PC-3 (cell line): ENCODE results near the gene THRB. TPM values are rescaled to one million over a fixed set of nuclear protein-coding genes. Genes with fewer than 3 reads are reported as not detected.

Source experiments
- ATAC-seq: fragments of 200-7000 bp; cut with Tn5 transposase; 2 replicates; pipeline ENCODE4 v1.9.1; 2020; ENCODE audit warnings: mild to moderate bottlenecking, moderate library complexity
- BruUV-seq: library from RNA; stranded (reverse); fragments of 400-500 nt; replicated peaks from 2 replicates; lab custom pipeline; 2021; lab: Mats Ljungman, UMichigan
- CTCF ChIA-PET: fragments of 300-600 bp; sonication (Branson Sonifier 250); formaldehyde crosslinking; loops from one replicate; lab custom pipeline; 2022; ENCODE audit warnings: antibody characterized with exemption; lab: Charles Lee
- POLR2A ChIA-PET: fragments of 300-600 bp; sonication (Branson Sonifier 250); formaldehyde crosslinking; loops from one replicate; lab custom pipeline; 2022; ENCODE audit warnings: antibody characterized with exemption; ENCODE audit not compliant: unreplicated experiment; lab: Charles Lee
- DNase-seq: peaks from one replicate; pipeline ENCODE4 v3.0.0-alpha.2; 2015
- H2AFZ ChIP-seq: fragments of 300-600 bp; sonication (generic); 2 replicates; pipeline ENCODE4 v1.6.0; 2016; ENCODE audit warnings: antibody characterized with exemption, low read length
- H3F3A ChIP-seq: fragments of 300-600 bp; sonication (generic); one replicate; pipeline ENCODE4 v1.6.0; 2017; ENCODE audit warnings: antibody characterized with exemption, low read length, control low read depth, mild to moderate bottlenecking; ENCODE audit not compliant: unreplicated experiment
- H3K27ac ChIP-seq: fragments of 300-600 bp; sonication (generic); 2 replicates; pipeline ENCODE4 v1.5.1; 2016; ENCODE audit warnings: mild to moderate bottlenecking, low read length
- H3K27me3 ChIP-seq: fragments of 300-600 bp; sonication (generic); 2 replicates; pipeline ENCODE4 v1.6.1; 2016; ENCODE audit warnings: low read length, mixed read lengths
- H3K36me3 ChIP-seq: fragments of 300-600 bp; sonication (generic); 2 replicates; pipeline ENCODE4 v1.6.1; 2016; ENCODE audit warnings: low read depth, mixed run types, low read length, mixed read lengths
- H3K4me1 ChIP-seq: fragments of 300-600 bp; sonication (generic); 2 replicates; pipeline ENCODE4 v1.5.1; 2016; ENCODE audit warnings: low read length; ENCODE audit not compliant: insufficient read depth
- H3K4me2 ChIP-seq: fragments of 300-600 bp; sonication (generic); 2 replicates; pipeline ENCODE4 v1.6.0; 2016; ENCODE audit warnings: low read length
- H3K4me3 ChIP-seq: fragments of 300-600 bp; sonication (generic); 2 replicates; pipeline ENCODE4 v1.5.1; 2016; ENCODE audit warnings: mild to moderate bottlenecking, low read length, mixed read lengths
- H3K79me2 ChIP-seq: fragments of 300-600 bp; sonication (generic); 2 replicates; pipeline ENCODE4 v1.6.1; 2017; ENCODE audit warnings: low read length, mixed read lengths
- H3K9ac ChIP-seq: fragments of 300-600 bp; sonication (generic); 2 replicates; pipeline ENCODE4 v1.6.0; 2016; ENCODE audit warnings: mild to moderate bottlenecking, low read length
- H3K9me2 ChIP-seq: fragments of 300-600 bp; sonication (generic); replicated peaks from 2 replicates; pipeline ENCODE4 v1.6.1; 2016; ENCODE audit warnings: mixed run types, low read length, mixed read lengths
- H3K9me3 ChIP-seq: fragments of 300-600 bp; sonication (generic); 2 replicates; pipeline ENCODE4 v1.6.1; 2016; ENCODE audit warnings: low read length, mixed read lengths
- H4K20me1 ChIP-seq: fragments of 300-600 bp; sonication (generic); 2 replicates; pipeline ENCODE4 v1.6.1; 2016; ENCODE audit warnings: low read length, mixed read lengths
- EZH2 ChIP-seq: fragments of 300-600 bp; sonication (generic); IDR thresholded peaks from one replicate; pipeline ENCODE4 v1.6.1; 2017; ENCODE audit warnings: antibody characterized with exemption, mild to moderate bottlenecking, low read length; ENCODE audit not compliant: unreplicated experiment
- EZH2phosphoT487 ChIP-seq: fragments of 300-600 bp; sonication (generic); IDR thresholded peaks from 2 replicates; pipeline ENCODE4 v1.6.1; 2018; ENCODE audit warnings: mild to moderate bottlenecking, antibody characterized with exemption, low read length, borderline replicate concordance
- intact Hi-C: fragments of 100-400 bp; cut with micrococcal nuclease; formaldehyde crosslinking; loops from 2 replicates; pipeline ENCODE4 v1.9.0; 2023
- total RNA-seq: library from RNA; depleted of rRNA; stranded (reverse); fragments of >200 nt; gene quantifications from 2 replicates; pipeline ENCODE4 v1.2.3, GENCODE V29; 2014
- TF ChIP-seq, protein P1 (sequence below): fragments of 300-600 bp; sonication (generic); conservative IDR thresholded peaks from 2 replicates; pipeline ENCODE4 v1.5.1; 2017; ENCODE audit warnings: antibody characterized with exemption, low read depth, mild to moderate bottlenecking, low read length

THRB gene
- total RNA-seq, 1 experiment from 2014 or later: 9.7 TPM

DNA sequence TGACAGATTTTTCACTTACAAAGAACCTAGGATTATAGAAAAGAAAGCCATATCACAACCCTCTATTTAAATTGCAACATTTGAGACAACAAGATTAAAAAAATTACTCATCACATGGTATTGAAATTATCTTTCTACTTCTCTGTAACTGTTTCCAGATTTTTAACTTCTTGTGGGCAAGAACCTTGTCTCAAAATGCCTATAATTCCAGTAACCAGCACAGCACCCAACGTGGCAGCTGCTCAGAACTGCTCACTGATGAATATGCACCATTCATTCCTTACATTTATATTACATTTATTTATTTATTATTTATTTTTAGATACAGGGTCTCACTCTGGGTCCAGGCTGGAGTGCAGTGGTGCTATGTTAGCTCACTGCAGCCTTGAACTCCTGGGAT lies 216.1 kb downstream of the THRB start:
- intact Hi-C loops: no loop called here
- no peaks in the 10 kb centered on the region for H3K9me2 ChIP-seq
- POLR2A ChIA-PET: no interaction called here
- no peak overlapping the region for H3K9ac ChIP-seq
- BruUV-seq: no TSS peak
- no peak overlapping the region for H3K27ac ChIP-seq
- no peak overlapping the region for H3K4me2 ChIP-seq
- no peaks in the 10 kb centered on the region for H4K20me1 ChIP-seq
- H3K4me3 ChIP-seq: no peak overlapping the region
- H3K36me3 ChIP-seq: no peaks in the 10 kb centered on the region
- TF ChIP-seq EZH2 (no peak), EZH2phosphoT487 (no peak)
- TF ChIP-seq, protein P1, sequence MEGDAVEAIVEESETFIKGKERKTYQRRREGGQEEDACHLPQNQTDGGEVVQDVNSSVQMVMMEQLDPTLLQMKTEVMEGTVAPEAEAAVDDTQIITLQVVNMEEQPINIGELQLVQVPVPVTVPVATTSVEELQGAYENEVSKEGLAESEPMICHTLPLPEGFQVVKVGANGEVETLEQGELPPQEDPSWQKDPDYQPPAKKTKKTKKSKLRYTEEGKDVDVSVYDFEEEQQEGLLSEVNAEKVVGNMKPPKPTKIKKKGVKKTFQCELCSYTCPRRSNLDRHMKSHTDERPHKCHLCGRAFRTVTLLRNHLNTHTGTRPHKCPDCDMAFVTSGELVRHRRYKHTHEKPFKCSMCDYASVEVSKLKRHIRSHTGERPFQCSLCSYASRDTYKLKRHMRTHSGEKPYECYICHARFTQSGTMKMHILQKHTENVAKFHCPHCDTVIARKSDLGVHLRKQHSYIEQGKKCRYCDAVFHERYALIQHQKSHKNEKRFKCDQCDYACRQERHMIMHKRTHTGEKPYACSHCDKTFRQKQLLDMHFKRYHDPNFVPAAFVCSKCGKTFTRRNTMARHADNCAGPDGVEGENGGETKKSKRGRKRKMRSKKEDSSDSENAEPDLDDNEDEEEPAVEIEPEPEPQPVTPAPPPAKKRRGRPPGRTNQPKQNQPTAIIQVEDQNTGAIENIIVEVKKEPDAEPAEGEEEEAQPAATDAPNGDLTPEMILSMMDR: no peak
- peaks cover 13% of the 10 kb centered on the region for H3K4me1 ChIP-seq
- CTCF ChIA-PET: no interaction called here
- no peaks in the 10 kb centered on the region for H3K9me3 ChIP-seq
- DNase-seq (no peak), ATAC-seq (no peak)
- H3F3A ChIP-seq: no peaks in the 10 kb centered on the region
- no peaks in the 10 kb centered on the region for H3K79me2 ChIP-seq
- H3K27me3 ChIP-seq: no peaks in the 10 kb centered on the region
- H2AFZ ChIP-seq: no peak overlapping the region

DNA sequence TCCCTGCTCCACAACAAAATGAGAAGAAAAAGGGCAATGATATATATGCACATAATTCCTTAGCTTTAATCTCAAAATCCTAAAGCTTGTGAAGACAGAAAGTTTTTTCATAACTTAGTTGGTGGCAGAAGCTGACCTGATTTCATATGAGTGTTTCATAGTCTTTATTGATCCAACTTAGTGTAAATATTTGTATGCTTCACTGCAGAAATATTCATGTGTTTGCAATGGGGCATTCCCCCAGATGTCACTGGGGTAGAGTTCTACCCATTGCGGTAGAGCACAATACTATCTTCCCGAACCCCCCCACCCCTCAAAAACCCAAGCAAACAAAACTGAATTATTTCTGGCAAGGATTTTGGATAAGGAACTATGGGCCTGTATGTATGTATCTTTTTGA lies 221.2 kb downstream of the THRB start:
- H3F3A ChIP-seq: no peaks in the 10 kb centered on the region
- intact Hi-C loops: loop anchor here (1.0 to 5.0 kb wide), 7 partner anchors 49 to 409 kb away; partner anchors contain the start of gene THRB

More for the DNA sequence above, 221.2 kb downstream of the THRB start:
- Histone ChIP-seq H3K9ac (peak overlapping the region; percentile 62), H3K79me2 (no peaks in the 10 kb centered on the region), H3K27me3 (no peaks in the 10 kb centered on the region), H3K4me3 (peak overlapping the region; percentile 31; the same call in 1 of the 2 replicates), H3K27ac (peak overlapping the region; percentile 88), H3K4me1 (peaks cover 32% of the 10 kb centered on the region), H2AFZ (no peak overlapping the region), H3K9me2 (no peaks in the 10 kb centered on the region), H4K20me1 (no peaks in the 10 kb centered on the region), H3K9me3 (no peaks in the 10 kb centered on the region), H3K36me3 (no peaks in the 10 kb centered on the region), H3K4me2 (peak overlapping the region; percentile 73)
- ChIA-PET CTCF (interaction anchor here (0.6 to 0.7 kb wide), 3 partner anchors 204 to 809 kb away, joined by 3 to 4 read pairs (median 4); no protein-coding TSS in a partner anchor), POLR2A (interaction anchor here (0.6 kb wide), 1 partner anchor 1968 kb away, joined by 10 read pairs; no protein-coding TSS in a partner anchor)
- peak; percentile 88 for DNase-seq
- ATAC-seq: peak; percentile 94
- TF ChIP-seq, protein P1: no peak
- no peak for TF ChIP-seq EZH2phosphoT487
- TF ChIP-seq EZH2: no peak
- BruUV-seq: no TSS peak
